Measurements from ENCODE around the gene MRPL44. TPM values are rescaled to one million over a fixed set of nuclear protein-coding genes. Genes with fewer than 3 reads are reported as not detected.

Gene MRPL44
- total RNA-seq, 1 experiment from 2014 or later = 66.4 TPM

GRCh38 chr2:223979730-223980396 is 22.6 kb downstream of the MRPL44 start:
- POLR2A ChIA-PET (ENCODE audit: unreplicated experiment) = interaction anchor here (0.6 to 0.7 kb wide), 2 partner anchors 70 to 106 kb away, joined by 4 to 7 read pairs; no protein-coding TSS in a partner anchor

DNA sequence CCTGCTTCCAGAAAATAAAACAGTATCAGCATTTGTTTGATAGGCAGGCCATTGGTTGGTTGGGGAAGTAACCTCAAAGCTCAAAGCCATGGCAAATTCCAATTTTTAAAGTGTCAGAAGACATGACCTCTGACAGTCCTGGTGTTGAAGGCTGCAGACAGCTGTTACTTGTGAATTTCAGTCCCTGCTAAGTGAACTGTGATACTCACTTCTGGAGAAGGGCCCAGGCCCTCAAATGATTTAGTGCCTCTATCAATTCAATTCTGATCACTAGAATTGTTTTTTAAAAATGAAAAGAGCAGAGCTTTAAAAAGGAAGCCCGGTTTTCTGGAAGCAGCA is 23.1 kb downstream of the MRPL44 start:
- ChIA-PET CTCF (interaction anchor here (0.8 kb wide), 1 partner anchor 11 kb away, joined by 3 read pairs; no protein-coding TSS in a partner anchor), POLR2A (ENCODE audit: unreplicated experiment) (interaction anchor here (0.6 kb wide), 1 partner anchor 106 kb away, joined by 4 read pairs; no protein-coding TSS in a partner anchor)
- Histone ChIP-seq H3K79me2 (ENCODE audit: low read depth) (no peaks in the 10 kb centered on the region), H3K4me1 (replicated peaks; ENCODE audit: insufficient read depth) (no peaks in the 10 kb centered on the region), H3K36me3 (ENCODE audit: low read depth) (peaks cover 11% of the 10 kb centered on the region), H3F3A (ENCODE audit: insufficient read depth, low read depth) (no peaks in the 10 kb centered on the region; the same call in 1 of the 2 replicates), H2AFZ (no peak overlapping the region), H3K4me2 (no peak overlapping the region), H3K9me2 (ENCODE audit: insufficient read depth) (no peaks in the 10 kb centered on the region), H3K4me3 (no peak overlapping the region), H3K9me3 (ENCODE audit: insufficient read depth, low read depth) (no peaks in the 10 kb centered on the region), H3K27me3 (ENCODE audit: insufficient read depth, low read depth) (no peaks in the 10 kb centered on the region), H3K27ac (no peak overlapping the region), H4K20me1 (ENCODE audit: insufficient read depth) (no peaks in the 10 kb centered on the region)
- TF ChIP-seq, protein P1, sequence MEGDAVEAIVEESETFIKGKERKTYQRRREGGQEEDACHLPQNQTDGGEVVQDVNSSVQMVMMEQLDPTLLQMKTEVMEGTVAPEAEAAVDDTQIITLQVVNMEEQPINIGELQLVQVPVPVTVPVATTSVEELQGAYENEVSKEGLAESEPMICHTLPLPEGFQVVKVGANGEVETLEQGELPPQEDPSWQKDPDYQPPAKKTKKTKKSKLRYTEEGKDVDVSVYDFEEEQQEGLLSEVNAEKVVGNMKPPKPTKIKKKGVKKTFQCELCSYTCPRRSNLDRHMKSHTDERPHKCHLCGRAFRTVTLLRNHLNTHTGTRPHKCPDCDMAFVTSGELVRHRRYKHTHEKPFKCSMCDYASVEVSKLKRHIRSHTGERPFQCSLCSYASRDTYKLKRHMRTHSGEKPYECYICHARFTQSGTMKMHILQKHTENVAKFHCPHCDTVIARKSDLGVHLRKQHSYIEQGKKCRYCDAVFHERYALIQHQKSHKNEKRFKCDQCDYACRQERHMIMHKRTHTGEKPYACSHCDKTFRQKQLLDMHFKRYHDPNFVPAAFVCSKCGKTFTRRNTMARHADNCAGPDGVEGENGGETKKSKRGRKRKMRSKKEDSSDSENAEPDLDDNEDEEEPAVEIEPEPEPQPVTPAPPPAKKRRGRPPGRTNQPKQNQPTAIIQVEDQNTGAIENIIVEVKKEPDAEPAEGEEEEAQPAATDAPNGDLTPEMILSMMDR (conservative IDR thresholded peaks at IDR 0.05) = no peak
- no peak for TF ChIP-seq EZH2 (IDR thresholded peaks at IDR 0.05; ENCODE audit: low read depth)
- no peak for DNase-seq
- no TSS peak for BruUV-seq (replicated peaks)
- intact Hi-C loops (cut with micrococcal nuclease; ENCODE audit: unreplicated experiment) = no loop called here

More at GRCh38 chr2:223979730-223980396, 22.6 kb downstream of the MRPL44 start:
- Histone ChIP-seq H3K36me3 (ENCODE audit: low read depth) (peaks cover 10% of the 10 kb centered on the region), H2AFZ (no peak overlapping the region), H3K4me1 (replicated peaks; ENCODE audit: insufficient read depth) (no peaks in the 10 kb centered on the region), H3K79me2 (ENCODE audit: low read depth) (no peaks in the 10 kb centered on the region), H4K20me1 (ENCODE audit: insufficient read depth) (no peaks in the 10 kb centered on the region), H3K9me2 (ENCODE audit: insufficient read depth) (no peaks in the 10 kb centered on the region), H3K27me3 (ENCODE audit: insufficient read depth, low read depth) (no peaks in the 10 kb centered on the region), H3K4me2 (no peak overlapping the region), H3K9me3 (ENCODE audit: insufficient read depth, low read depth) (no peaks in the 10 kb centered on the region), H3F3A (ENCODE audit: insufficient read depth, low read depth) (no peaks in the 10 kb centered on the region; the same call in 1 of the 2 replicates), H3K27ac (no peak overlapping the region), H3K4me3 (no peak overlapping the region)
- CTCF ChIA-PET = interaction anchor here (0.8 kb wide), 1 partner anchor 10 kb away, joined by 3 read pairs; no protein-coding TSS in a partner anchor
- no TSS peak for BruUV-seq (replicated peaks)
- intact Hi-C loops (cut with micrococcal nuclease; ENCODE audit: unreplicated experiment) = loop anchor here (10.0 kb wide), 1 partner anchor 1025 kb away; no protein-coding TSS in a partner anchor
- TF ChIP-seq, protein P1 (conservative IDR thresholded peaks at IDR 0.05) = no peak
- TF ChIP-seq EZH2 (IDR thresholded peaks at IDR 0.05; ENCODE audit: low read depth) = no peak
- no peak for DNase-seq

DNA sequence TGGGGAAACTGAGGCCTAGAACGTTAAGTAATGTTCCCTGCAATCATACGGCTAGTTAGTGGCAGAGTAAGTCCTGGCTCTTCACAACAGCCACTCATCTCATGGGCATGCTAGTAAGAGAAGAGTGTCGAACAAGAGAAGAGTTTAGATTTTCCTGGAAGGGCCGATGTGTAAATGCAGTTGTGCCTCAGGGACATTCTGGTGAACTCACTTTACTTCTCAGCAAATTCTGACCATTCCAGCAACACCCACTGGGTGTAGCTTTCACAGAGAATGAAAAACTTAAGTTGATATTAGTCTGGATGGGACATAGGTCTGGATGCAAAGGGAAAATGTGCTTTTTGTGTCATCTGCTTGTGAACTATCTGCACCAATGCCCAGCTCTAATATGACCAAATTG is 23.5 kb downstream of the MRPL44 start:
- Histone ChIP-seq H3K4me3 (no peak overlapping the region), H4K20me1 (ENCODE audit: insufficient read depth) (no peaks in the 10 kb centered on the region), H3K27ac (no peak overlapping the region), H2AFZ (no peak overlapping the region), H3K9me3 (ENCODE audit: insufficient read depth, low read depth) (no peaks in the 10 kb centered on the region), H3K4me2 (no peak overlapping the region), H3K36me3 (ENCODE audit: low read depth) (peaks cover 11% of the 10 kb centered on the region), H3K4me1 (replicated peaks; ENCODE audit: insufficient read depth) (no peaks in the 10 kb centered on the region), H3K9me2 (ENCODE audit: insufficient read depth) (no peaks in the 10 kb centered on the region), H3K27me3 (ENCODE audit: insufficient read depth, low read depth) (no peaks in the 10 kb centered on the region), H3F3A (ENCODE audit: insufficient read depth, low read depth) (no peaks in the 10 kb centered on the region), H3K79me2 (ENCODE audit: low read depth) (no peaks in the 10 kb centered on the region)
- TF ChIP-seq, protein P1 (conservative IDR thresholded peaks at IDR 0.05) = no peak
- TF ChIP-seq EZH2 (IDR thresholded peaks at IDR 0.05; ENCODE audit: low read depth) = no peak
- CTCF ChIA-PET = interaction anchor here (0.6 kb wide), 1 partner anchor 11 kb away, joined by 3 read pairs; no protein-coding TSS in a partner anchor
- no TSS peak for BruUV-seq (replicated peaks)
- POLR2A ChIA-PET (ENCODE audit: unreplicated experiment) = interaction anchor here (0.6 kb wide), 1 partner anchor 105 kb away, joined by 4 read pairs; no protein-coding TSS in a partner anchor
- no peak for DNase-seq
- intact Hi-C loops (cut with micrococcal nuclease; ENCODE audit: unreplicated experiment) = no loop called here

Measured in PC-9 (cell line).